K562 (cell line): Measurements from ENCODE around the gene CEACAM7. TPM values are rescaled to one million over a fixed set of nuclear protein-coding genes. Genes with fewer than 3 reads are reported as not detected.
A peak's percentile ranks its signal among the peaks of the same experiment; 100 is the strongest.

Experiments used
- ATAC-seq: fragments of 200-7000 bp; cut with Tn5 transposase; 3 replicates; pipeline ENCODE4 v1.9.1; 2020; ENCODE audit warnings: moderate library complexity
- BruUV-seq: library from RNA; stranded (reverse); fragments of 400-500 nt; replicated peaks from 2 replicates; lab custom pipeline; 2021; lab: Mats Ljungman, UMichigan
- CTCF ChIA-PET: fragments of 300-600 bp; formaldehyde crosslinking; extraction: SDS; loops from one replicate; lab custom pipeline; 2021; ENCODE audit warnings: low intra/inter-chr PET ratio; lab: Yijun Ruan, JAX
- POLR2A ChIA-PET: fragments of 300-600, 350-650 bp; sonication (Branson Sonifier 250); formaldehyde crosslinking; extraction: SDS; loops from one replicate; lab custom pipeline; 2021; ENCODE audit warnings: antibody characterized with exemption, inconsistent platforms; lab: Yijun Ruan, JAX
- DNase-seq, 4 experiments: peaks; one replicate each; pipeline versions ENCODE4 v3.0.0 to v3.0.0-alpha.2; 2011 to 2018; ENCODE audit warnings: low spot score in 3 of 4, mixed read lengths in 3 of 4; ENCODE audit errors: extremely low read depth in 1 of 4
- FAIRE-seq: peaks from 2 replicates; lab custom pipeline; 2011; peaks lifted over from hg19 to GRCh38; lab: Jason Lieb, UNC
- H2AFZ ChIP-seq: 2 replicates; pipeline ENCODE4 v1.6.0; 2011; ENCODE audit warnings: low read depth, low read length, control low read depth, inconsistent platforms
- H3K27ac ChIP-seq: fragments of 200-600 bp; 3 replicates; pipeline ENCODE4 v1.8.0; 2011; ENCODE audit warnings: low read depth, mild to moderate bottlenecking, control low read depth, inconsistent platforms, low read length, moderate library complexity, mixed read lengths; ENCODE audit errors: extremely low read depth
- H3K27me3 ChIP-seq, 2 experiments: fragments of 300-600 bp in 1 of 2; 2 replicates in 1 of 2; 3 replicates in 1 of 2; pipeline versions ENCODE4 v1.6.0 to v1.8.0; 2011; ENCODE audit warnings: inconsistent platforms in 2 of 2, low read length in 2 of 2, mild to moderate bottlenecking in 1 of 2, mixed read lengths in 1 of 2, moderate library complexity in 1 of 2; ENCODE audit not compliant: control insufficient read depth in 2 of 2, insufficient read depth in 2 of 2
- H3K36me3 ChIP-seq: fragments of 300-600 bp; 3 replicates; pipeline ENCODE4 v1.8.0; 2011; ENCODE audit warnings: mild to moderate bottlenecking, low read length, inconsistent platforms; ENCODE audit not compliant: control insufficient read depth, insufficient read depth
- H3K4me1 ChIP-seq, 2 experiments: fragments of 200-600 bp in 1 of 2; replicated peaks in 1 of 2; 2 replicates in 1 of 2; 3 replicates in 1 of 2; pipeline versions ENCODE4 v1.5.1 to v1.8.0; 2011; ENCODE audit warnings: inconsistent platforms in 2 of 2, low read length in 2 of 2, mild to moderate bottlenecking in 1 of 2, mixed read lengths in 1 of 2, moderate library complexity in 1 of 2; ENCODE audit not compliant: control insufficient read depth in 2 of 2, insufficient read depth in 2 of 2
- H3K4me2 ChIP-seq: 2 replicates; pipeline ENCODE4 v1.6.1; 2011; ENCODE audit warnings: low read length, control low read depth, inconsistent platforms, mixed read lengths; ENCODE audit not compliant: insufficient read depth
- H3K4me3 ChIP-seq: fragments of 200-600 bp; sonication (generic), shearing (Covaris generic); 2 replicates; pipeline ENCODE4 v1.5.1; 2016; ENCODE audit warnings: control low read depth, inconsistent platforms
- H3K79me2 ChIP-seq: fragments of 200-600 bp; 3 replicates; pipeline ENCODE4 v1.8.0; 2011; ENCODE audit warnings: low read length, inconsistent platforms; ENCODE audit not compliant: control insufficient read depth, insufficient read depth
- H3K9ac ChIP-seq, 2 experiments: 2 replicates each; pipeline versions ENCODE4 v1.6.0 to v1.6.1; 2011; ENCODE audit warnings: low read depth in 2 of 2, low read length in 2 of 2, control low read depth in 1 of 2, inconsistent platforms in 1 of 2, mild to moderate bottlenecking in 1 of 2, mixed read lengths in 1 of 2; ENCODE audit not compliant: insufficient read depth in 1 of 2
- H3K9me1 ChIP-seq: one replicate; pipeline ENCODE4 v1.6.0; 2011; ENCODE audit warnings: inconsistent platforms, mild to moderate bottlenecking, low read length, moderate library complexity; ENCODE audit not compliant: control insufficient read depth, insufficient read depth
- H3K9me3 ChIP-seq: replicated peaks from 2 replicates; pipeline ENCODE4 v1.5.1; 2011; ENCODE audit warnings: low read depth, low read length, inconsistent platforms; ENCODE audit not compliant: control insufficient read depth, insufficient read depth
- H4K20me1 ChIP-seq: replicated peaks from 2 replicates; pipeline ENCODE4 v1.6.1; 2011; ENCODE audit warnings: low read length, inconsistent platforms, mixed read lengths; ENCODE audit not compliant: control insufficient read depth, insufficient read depth
- HES1 ChIP-seq: fragments of 450-650 bp; IDR thresholded peaks from 2 replicates; pipeline ENCODE4 v1.6.1; 2016; ENCODE audit warnings: low read depth, mild to moderate bottlenecking, moderate library complexity
- KAT2B ChIP-seq: IDR thresholded peaks from one replicate; pipeline ENCODE4 v1.6.1; 2012; ENCODE audit warnings: low read depth, mild to moderate bottlenecking, control low read depth, inconsistent platforms, low read length, moderate library complexity
- RNF219 ChIP-seq: fragments of 250-450 bp; sonication (Bioruptor Pico); IDR thresholded peaks from 2 replicates; pipeline ENCODE4 v1.5.0; 2022; ENCODE audit warnings: mild to moderate bottlenecking
- SRSF7 ChIP-seq: fragments of 200-400 bp; formaldehyde crosslinking; optimal IDR thresholded peaks from 2 replicates; pipeline ENCODE3; 2017; ENCODE audit warnings: mild to moderate bottlenecking, low read depth, low read length
- TFE3 ChIP-seq: fragments of 450-650 bp; formaldehyde crosslinking; IDR thresholded peaks from 2 replicates; pipeline ENCODE4 v1.4.0; 2020; ENCODE audit warnings: mild to moderate bottlenecking, mixed read lengths
- ZNF217 ChIP-seq: sonication (generic); formaldehyde crosslinking; IDR thresholded peaks from 2 replicates; pipeline ENCODE4 v1.8.0; 2022; ENCODE audit warnings: mild to moderate bottlenecking, missing genetic modification reagents
- WGBS: fragments of 100-300 bp; shearing (Covaris generic); methylation state at CpG from one replicate; pipeline ENCODE4 v1.1.6; 2016; ENCODE audit warnings: low coverage, mixed read lengths; ENCODE audit not compliant: insufficient coverage; ENCODE audit errors: missing lambda C conversion rate; 5-methylcytosine and 5-hydroxymethylcytosine counted together
- in situ Hi-C: fragments of 300-500 bp; cut with MboI; formaldehyde crosslinking; loops from 4 replicates; pipeline ENCODE4 v1.15.0; 2018; ENCODE audit warnings: inconsistent platforms, mixed read lengths
- intact Hi-C: fragments of 100-400 bp; cut with micrococcal nuclease; formaldehyde crosslinking; loops from 2 replicates; pipeline ENCODE4 v1.14.2; 2022
- polyA plus RNA-seq, 8 experiments: library from polyadenylated mRNA; depleted of rRNA in 4 of 8; stranded (reverse) in 5 of 8; unstranded in 3 of 8; fragments of >200 nt; fragmentation: Nextera tagmentation in 2 of 8; fragmentation: Illumina TruSeq in 1 of 8; extraction: Ambion mirVana in 2 of 8; extraction: Trizol in 1 of 8; gene quantifications; 2 replicates each; pipeline versions ENCODE4 v1.2.1 to v1.2.3, GENCODE V29; 2011 to 2014; ENCODE audit warnings: inconsistent platforms in 1 of 8, missing spikeins in 1 of 8
- total RNA-seq, 7 experiments: library from RNA; depleted of rRNA in 6 of 7; stranded (reverse); fragments of >200 nt in 6 of 7; fragmentation: Illumina TruSeq in 2 of 7; extraction: Trizol in 2 of 7; gene quantifications; 2 replicates each; pipeline versions ENCODE4 v1.2.1 to v1.2.3, GENCODE V29; 2011 to 2021; ENCODE audit warnings: low replicate concordance in 1 of 7
- TF ChIP-seq, protein P1 (sequence below): fragments of 450-650 bp; IDR thresholded peaks from 2 replicates; pipeline ENCODE4 v1.6.1; 2017; ENCODE audit warnings: antibody characterized with exemption

Gene CEACAM7
- total and polyA plus RNA-seq, 9 of the 15 experiments (the other 6 are each of a cell fraction or from before 2014, with no cell fraction given) = not detected

GRCh38 chr19:41699968-41700323 is 11.9 kb upstream of the CEACAM7 start (continued):
- TF ChIP-seq RNF219 (no peak), KAT2B (no peak), HES1 (no peak)

- intact Hi-C loops = no loop called here
- in situ Hi-C loops = no loop called here
- Histone ChIP-seq H3K9me3 (no peaks in the 10 kb centered on the region), H3K9ac (no peak overlapping the region), H3K79me2 (no peaks in the 10 kb centered on the region), H3K4me3 (no peak overlapping the region), H4K20me1 (peaks cover 6% of the 10 kb centered on the region; the same call in 1 of the 2 replicates), H3K4me2 (no peak overlapping the region), H3K36me3 (no peaks in the 10 kb centered on the region), H3K4me1 (peaks cover 0 to 4% of the 10 kb centered on the region in 2 experiments; a peak in 1 of 5 replicates), H2AFZ (no peak overlapping the region), H3K27me3 (no peaks in the 10 kb centered on the region; a peak in 1 of 5 replicates), H3K27ac (no peak overlapping the region), H3K9me1 (no peaks in the 10 kb centered on the region)
- no TSS peak for BruUV-seq
- TF ChIP-seq TFE3 (CRISPR knock-in tag) (peak; percentile 58; the same call in 1 of the 2 replicates), SRSF7 (no peak), ZNF217 (no peak)
- TF ChIP-seq, protein P1, sequence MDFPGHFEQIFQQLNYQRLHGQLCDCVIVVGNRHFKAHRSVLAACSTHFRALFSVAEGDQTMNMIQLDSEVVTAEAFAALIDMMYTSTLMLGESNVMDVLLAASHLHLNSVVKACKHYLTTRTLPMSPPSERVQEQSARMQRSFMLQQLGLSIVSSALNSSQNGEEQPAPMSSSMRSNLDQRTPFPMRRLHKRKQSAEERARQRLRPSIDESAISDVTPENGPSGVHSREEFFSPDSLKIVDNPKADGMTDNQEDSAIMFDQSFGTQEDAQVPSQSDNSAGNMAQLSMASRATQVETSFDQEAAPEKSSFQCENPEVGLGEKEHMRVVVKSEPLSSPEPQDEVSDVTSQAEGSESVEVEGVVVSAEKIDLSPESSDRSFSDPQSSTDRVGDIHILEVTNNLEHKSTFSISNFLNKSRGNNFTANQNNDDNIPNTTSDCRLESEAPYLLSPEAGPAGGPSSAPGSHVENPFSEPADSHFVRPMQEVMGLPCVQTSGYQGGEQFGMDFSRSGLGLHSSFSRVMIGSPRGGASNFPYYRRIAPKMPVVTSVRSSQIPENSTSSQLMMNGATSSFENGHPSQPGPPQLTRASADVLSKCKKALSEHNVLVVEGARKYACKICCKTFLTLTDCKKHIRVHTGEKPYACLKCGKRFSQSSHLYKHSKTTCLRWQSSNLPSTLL = no peak
- FAIRE-seq (no peak), ATAC-seq (no peak), DNase-seq (no peak)
- POLR2A ChIA-PET = interaction anchor here (0.6 kb wide), 1 partner anchor 1931 kb away, joined by 3 read pairs; no protein-coding TSS in a partner anchor
- CTCF ChIA-PET = interaction anchor here (0.6 kb wide), 1 partner anchor 495 kb away, joined by 3 read pairs; no protein-coding TSS in a partner anchor
- under 1% methylated on average over 15 of the region's 17 CpGs for WGBS
Observed at GRCh38 chr19:41699231-41699967, 11.3 kb upstream of the CEACAM7 start.
